K562 (cell line): ENCODE measurements around the gene HDAC5. TPM values are rescaled to one million over a fixed set of nuclear protein-coding genes. Genes with fewer than 3 reads are reported as not detected.

Source experiments
- CBX3 ChIP-seq, 2 experiments: IDR thresholded peaks; 1 replicate in 1 of 2; 2 replicates in 1 of 2; pipeline ENCODE4 v1.6.1; 2012; ENCODE audit warnings: inconsistent platforms in 2 of 2, low read length in 2 of 2, borderline replicate concordance in 1 of 2, control low read depth in 1 of 2
- FUS ChIP-seq: fragments of 200-400 bp; formaldehyde crosslinking; optimal IDR thresholded peaks from 2 replicates; pipeline ENCODE3; 2017; ENCODE audit warnings: low read depth, low read length
- MYNN ChIP-seq, 2 experiments: sonication (generic); formaldehyde crosslinking in 1 of 2; IDR thresholded peaks; 2 replicates each; pipeline versions ENCODE4 v1.5.0 to v1.6.1; 2016 to 2020; ENCODE audit warnings: antibody characterized with exemption in 1 of 2, missing genetic modification reagents in 1 of 2
- RAD21 ChIP-seq, 2 experiments: fragments of 250-450 bp in 1 of 2; fragments of 450-650 bp in 1 of 2; sonication (Bioruptor Pico) in 1 of 2; formaldehyde crosslinking in 1 of 2; IDR thresholded peaks in 1 of 2; conservative IDR thresholded peaks in 1 of 2; 2 replicates each; pipeline versions ENCODE4 v1.4.0 to v1.8.0; 2020 to 2022; ENCODE audit warnings: mild to moderate bottlenecking in 2 of 2, moderate library complexity in 1 of 2
- SPI1 ChIP-seq: IDR thresholded peaks from 2 replicates; pipeline ENCODE4 v1.6.1; 2011; ENCODE audit warnings: low read depth, low read length, control low read depth, borderline replicate concordance
- polyA plus RNA-seq, 8 experiments: library from polyadenylated mRNA; depleted of rRNA in 4 of 8; stranded (reverse) in 5 of 8; unstranded in 3 of 8; fragments of >200 nt; fragmentation: Nextera tagmentation in 2 of 8; fragmentation: Illumina TruSeq in 1 of 8; extraction: Ambion mirVana in 2 of 8; extraction: Trizol in 1 of 8; gene quantifications; 2 replicates each; pipeline versions ENCODE4 v1.2.1 to v1.2.3, GENCODE V29; 2011 to 2014; ENCODE audit warnings: inconsistent platforms in 1 of 8, missing spikeins in 1 of 8
- total RNA-seq, 7 experiments: library from RNA; depleted of rRNA in 6 of 7; stranded (reverse); fragments of >200 nt in 6 of 7; fragmentation: Illumina TruSeq in 2 of 7; extraction: Trizol in 2 of 7; gene quantifications; 2 replicates each; pipeline versions ENCODE4 v1.2.1 to v1.2.3, GENCODE V29; 2011 to 2021; ENCODE audit warnings: low replicate concordance in 1 of 7
- TF ChIP-seq, protein P1 (sequence below): sonication (generic); formaldehyde crosslinking; IDR thresholded peaks from 2 replicates; pipeline ENCODE4 v1.8.0; 2023; ENCODE audit warnings: missing genetic modification reagents, mild to moderate bottlenecking, borderline replicate concordance
- TF ChIP-seq, protein P2 (sequence below): fragments of 450-650 bp; IDR thresholded peaks from 2 replicates; pipeline ENCODE4 v1.6.1; 2017; ENCODE audit warnings: mild to moderate bottlenecking, moderate library complexity
- TF ChIP-seq, protein P3 (sequence below), 2 experiments: IDR thresholded peaks; 2 replicates each; pipeline ENCODE4 v1.6.1; 2011; ENCODE audit warnings: borderline replicate concordance in 1 of 2, control low read depth in 1 of 2, low read depth in 1 of 2, low read length in 1 of 2, mild to moderate bottlenecking in 1 of 2, mixed read lengths in 1 of 2, moderate library complexity in 1 of 2; ENCODE audit not compliant: insufficient read depth in 1 of 2, insufficient read length in 1 of 2, poor library complexity in 1 of 2, severe bottlenecking in 1 of 2; ENCODE audit errors: extremely low read depth in 1 of 2
- TF ChIP-seq, protein P4 (sequence below), 3 experiments: IDR thresholded peaks in 2 of 3; conservative IDR thresholded peaks in 1 of 3; 2 replicates each; pipeline ENCODE4 v1.5.1; 2011 to 2012; ENCODE audit warnings: low read length in 3 of 3, mild to moderate bottlenecking in 3 of 3, control low read depth in 2 of 3, improper control_type of control experiment in 1 of 3, inconsistent platforms in 1 of 3, low read depth in 1 of 3, mixed read lengths in 1 of 3, moderate library complexity in 1 of 3; ENCODE audit not compliant: insufficient read depth in 2 of 3

HDAC5 gene
- total and polyA plus RNA-seq, 9 of the 15 experiments (the other 6 are each of a cell fraction or from before 2014, with no cell fraction given), result 0.45 to 26.2 (median 16.4) TPM

DNA sequence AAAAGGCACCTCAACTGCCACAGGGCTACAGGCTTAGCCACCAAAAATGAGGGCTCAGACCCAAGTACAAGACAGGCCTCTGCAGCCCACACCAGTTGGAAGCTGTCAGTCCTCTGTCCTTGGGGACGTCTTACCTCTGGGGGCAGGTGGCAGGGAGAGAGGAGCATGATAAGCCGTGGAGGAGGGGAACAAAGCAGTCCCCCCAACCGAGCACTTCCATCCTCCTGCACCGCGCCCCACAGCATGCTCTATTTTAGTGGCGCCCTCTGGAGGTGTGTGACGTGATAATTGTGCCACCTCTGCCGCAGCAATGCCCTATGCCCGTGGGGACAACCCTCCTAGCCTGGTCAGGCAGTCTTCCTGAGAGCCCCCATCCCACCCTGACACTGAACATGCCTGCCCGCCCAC lies 39.3 kb downstream of the HDAC5 start (continued):
- TF ChIP-seq, protein P1, sequence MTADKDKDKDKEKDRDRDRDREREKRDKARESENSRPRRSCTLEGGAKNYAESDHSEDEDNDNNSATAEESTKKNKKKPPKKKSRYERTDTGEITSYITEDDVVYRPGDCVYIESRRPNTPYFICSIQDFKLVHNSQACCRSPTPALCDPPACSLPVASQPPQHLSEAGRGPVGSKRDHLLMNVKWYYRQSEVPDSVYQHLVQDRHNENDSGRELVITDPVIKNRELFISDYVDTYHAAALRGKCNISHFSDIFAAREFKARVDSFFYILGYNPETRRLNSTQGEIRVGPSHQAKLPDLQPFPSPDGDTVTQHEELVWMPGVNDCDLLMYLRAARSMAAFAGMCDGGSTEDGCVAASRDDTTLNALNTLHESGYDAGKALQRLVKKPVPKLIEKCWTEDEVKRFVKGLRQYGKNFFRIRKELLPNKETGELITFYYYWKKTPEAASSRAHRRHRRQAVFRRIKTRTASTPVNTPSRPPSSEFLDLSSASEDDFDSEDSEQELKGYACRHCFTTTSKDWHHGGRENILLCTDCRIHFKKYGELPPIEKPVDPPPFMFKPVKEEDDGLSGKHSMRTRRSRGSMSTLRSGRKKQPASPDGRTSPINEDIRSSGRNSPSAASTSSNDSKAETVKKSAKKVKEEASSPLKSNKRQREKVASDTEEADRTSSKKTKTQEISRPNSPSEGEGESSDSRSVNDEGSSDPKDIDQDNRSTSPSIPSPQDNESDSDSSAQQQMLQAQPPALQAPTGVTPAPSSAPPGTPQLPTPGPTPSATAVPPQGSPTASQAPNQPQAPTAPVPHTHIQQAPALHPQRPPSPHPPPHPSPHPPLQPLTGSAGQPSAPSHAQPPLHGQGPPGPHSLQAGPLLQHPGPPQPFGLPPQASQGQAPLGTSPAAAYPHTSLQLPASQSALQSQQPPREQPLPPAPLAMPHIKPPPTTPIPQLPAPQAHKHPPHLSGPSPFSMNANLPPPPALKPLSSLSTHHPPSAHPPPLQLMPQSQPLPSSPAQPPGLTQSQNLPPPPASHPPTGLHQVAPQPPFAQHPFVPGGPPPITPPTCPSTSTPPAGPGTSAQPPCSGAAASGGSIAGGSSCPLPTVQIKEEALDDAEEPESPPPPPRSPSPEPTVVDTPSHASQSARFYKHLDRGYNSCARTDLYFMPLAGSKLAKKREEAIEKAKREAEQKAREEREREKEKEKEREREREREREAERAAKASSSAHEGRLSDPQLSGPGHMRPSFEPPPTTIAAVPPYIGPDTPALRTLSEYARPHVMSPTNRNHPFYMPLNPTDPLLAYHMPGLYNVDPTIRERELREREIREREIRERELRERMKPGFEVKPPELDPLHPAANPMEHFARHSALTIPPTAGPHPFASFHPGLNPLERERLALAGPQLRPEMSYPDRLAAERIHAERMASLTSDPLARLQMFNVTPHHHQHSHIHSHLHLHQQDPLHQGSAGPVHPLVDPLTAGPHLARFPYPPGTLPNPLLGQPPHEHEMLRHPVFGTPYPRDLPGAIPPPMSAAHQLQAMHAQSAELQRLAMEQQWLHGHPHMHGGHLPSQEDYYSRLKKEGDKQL (CRISPR knock-in tag), result no peak
- TF ChIP-seq CBX3 (IDR thresholded peaks at IDR 0.05; ENCODE audit: borderline replicate concordance in 1 of 2, low read length in 2 of 2) (0 out of 3 replicates have a peak, but pooled peaks of 1 of the 2 experiments have one; percentile 22), FUS (no peak), SPI1 (no peak), RAD21 (CRISPR knock-in tag; conservative IDR thresholded peaks at IDR 0.05 in 1 of 2, IDR thresholded peaks at IDR 0.05 in 1 of 2) (peak in 1 of 2 experiments; percentile 24; a peak in 2 of 4 replicates), MYNN (IDR thresholded peaks at IDR 0.05) (0 out of 2 replicates have a peak, but pooled peaks have one; percentile 31), MYNN (CRISPR knock-in tag; IDR thresholded peaks at IDR 0.05) (no peak)
- TF ChIP-seq, protein P2, sequence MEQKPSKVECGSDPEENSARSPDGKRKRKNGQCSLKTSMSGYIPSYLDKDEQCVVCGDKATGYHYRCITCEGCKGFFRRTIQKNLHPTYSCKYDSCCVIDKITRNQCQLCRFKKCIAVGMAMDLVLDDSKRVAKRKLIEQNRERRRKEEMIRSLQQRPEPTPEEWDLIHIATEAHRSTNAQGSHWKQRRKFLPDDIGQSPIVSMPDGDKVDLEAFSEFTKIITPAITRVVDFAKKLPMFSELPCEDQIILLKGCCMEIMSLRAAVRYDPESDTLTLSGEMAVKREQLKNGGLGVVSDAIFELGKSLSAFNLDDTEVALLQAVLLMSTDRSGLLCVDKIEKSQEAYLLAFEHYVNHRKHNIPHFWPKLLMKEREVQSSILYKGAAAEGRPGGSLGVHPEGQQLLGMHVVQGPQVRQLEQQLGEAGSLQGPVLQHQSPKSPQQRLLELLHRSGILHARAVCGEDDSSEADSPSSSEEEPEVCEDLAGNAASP, result no peak
- TF ChIP-seq, protein P3, sequence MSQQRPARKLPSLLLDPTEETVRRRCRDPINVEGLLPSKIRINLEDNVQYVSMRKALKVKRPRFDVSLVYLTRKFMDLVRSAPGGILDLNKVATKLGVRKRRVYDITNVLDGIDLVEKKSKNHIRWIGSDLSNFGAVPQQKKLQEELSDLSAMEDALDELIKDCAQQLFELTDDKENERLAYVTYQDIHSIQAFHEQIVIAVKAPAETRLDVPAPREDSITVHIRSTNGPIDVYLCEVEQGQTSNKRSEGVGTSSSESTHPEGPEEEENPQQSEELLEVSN (IDR thresholded peaks at IDR 0.05; ENCODE audit: borderline replicate concordance in 1 of 2, extremely low read depth in 1 of 2, insufficient read depth in 1 of 2, insufficient read length in 1 of 2, low read depth in 1 of 2, low read length in 1 of 2, poor library complexity in 1 of 2, severe bottlenecking in 1 of 2), result peak in 1 of 2 experiments; percentile 44
- TF ChIP-seq, protein P4, sequence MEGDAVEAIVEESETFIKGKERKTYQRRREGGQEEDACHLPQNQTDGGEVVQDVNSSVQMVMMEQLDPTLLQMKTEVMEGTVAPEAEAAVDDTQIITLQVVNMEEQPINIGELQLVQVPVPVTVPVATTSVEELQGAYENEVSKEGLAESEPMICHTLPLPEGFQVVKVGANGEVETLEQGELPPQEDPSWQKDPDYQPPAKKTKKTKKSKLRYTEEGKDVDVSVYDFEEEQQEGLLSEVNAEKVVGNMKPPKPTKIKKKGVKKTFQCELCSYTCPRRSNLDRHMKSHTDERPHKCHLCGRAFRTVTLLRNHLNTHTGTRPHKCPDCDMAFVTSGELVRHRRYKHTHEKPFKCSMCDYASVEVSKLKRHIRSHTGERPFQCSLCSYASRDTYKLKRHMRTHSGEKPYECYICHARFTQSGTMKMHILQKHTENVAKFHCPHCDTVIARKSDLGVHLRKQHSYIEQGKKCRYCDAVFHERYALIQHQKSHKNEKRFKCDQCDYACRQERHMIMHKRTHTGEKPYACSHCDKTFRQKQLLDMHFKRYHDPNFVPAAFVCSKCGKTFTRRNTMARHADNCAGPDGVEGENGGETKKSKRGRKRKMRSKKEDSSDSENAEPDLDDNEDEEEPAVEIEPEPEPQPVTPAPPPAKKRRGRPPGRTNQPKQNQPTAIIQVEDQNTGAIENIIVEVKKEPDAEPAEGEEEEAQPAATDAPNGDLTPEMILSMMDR (IDR thresholded peaks at IDR 0.05 in 2 of 3, conservative IDR thresholded peaks at IDR 0.05 in 1 of 3; ENCODE audit: insufficient read depth in 2 of 3, low read depth in 1 of 3, low read length in 3 of 3), result peak; percentile 39 to 53 (median 51); a peak in 5 of 6 replicates
